GM12878 (cell line): Measurements from ENCODE around the gene GPSM3. TPM values are rescaled to one million over a fixed set of nuclear protein-coding genes. Genes with fewer than 3 reads are reported as not detected.

Experiments
- ATAC-seq: fragments of 200-7000 bp; cut with Tn5 transposase; 3 replicates; pipeline ENCODE4 v1.9.1; 2020; ENCODE audit warnings: mild to moderate bottlenecking, moderate library complexity
- BruUV-seq: library from RNA; stranded (reverse); fragments of 400-500 nt; replicated peaks from 2 replicates; lab custom pipeline; 2021; lab: Mats Ljungman, UMichigan
- CTCF ChIA-PET: fragments of 300-600 bp; sonication (Branson Sonifier 250); formaldehyde crosslinking; extraction: SDS; loops from one replicate; lab custom pipeline; 2021; ENCODE audit warnings: inconsistent platforms; lab: Yijun Ruan, JAX
- POLR2A ChIA-PET: fragments of 350-600 bp; formaldehyde crosslinking; extraction: SDS; loops from one replicate; lab custom pipeline; 2021; ENCODE audit warnings: inconsistent platforms; lab: Charles Lee
- RAD21 ChIA-PET: fragments of 300-600 bp; sonication (Branson Sonifier 250); formaldehyde crosslinking; loops from one replicate; lab custom pipeline; 2023; ENCODE audit warnings: antibody characterized with exemption; ENCODE audit not compliant: unreplicated experiment; lab: Charles Lee
- SMC1A ChIA-PET: fragments of 300-600 bp; sonication (Branson Sonifier 250); formaldehyde crosslinking; loops from one replicate; lab custom pipeline; 2023; ENCODE audit not compliant: unreplicated experiment, uncharacterized antibody; lab: Charles Lee
- DNase-seq: peaks from one replicate; pipeline ENCODE4 v3.0.0-alpha.2; 2011; ENCODE audit warnings: low read depth, low spot score
- FAIRE-seq: peaks from 3 replicates; lab custom pipeline; 2011; peaks lifted over from hg19 to GRCh38; lab: Jason Lieb, UNC
- H2AFZ ChIP-seq: 2 replicates; pipeline ENCODE4 v1.6.0; 2011; ENCODE audit warnings: low read depth, low read length, control low read depth; ENCODE audit not compliant: control insufficient read depth
- H3K27ac ChIP-seq: 2 replicates; pipeline ENCODE4 v1.5.1; 2011; ENCODE audit warnings: control low read depth; ENCODE audit not compliant: control insufficient read depth, insufficient read depth
- H3K27me3 ChIP-seq, 2 experiments: replicated peaks in 1 of 2; 2 replicates each; pipeline versions ENCODE4 v1.6.0 to v1.6.1; 2011; ENCODE audit warnings: low read length in 1 of 2; ENCODE audit not compliant: control insufficient read depth in 2 of 2, insufficient read depth in 2 of 2
- H3K36me3 ChIP-seq, 2 experiments: 2 replicates each; pipeline ENCODE4 v1.5.1; 2011; ENCODE audit warnings: low read length in 1 of 2; ENCODE audit not compliant: control insufficient read depth in 2 of 2, insufficient read depth in 2 of 2
- H3K4me1 ChIP-seq: 2 replicates; pipeline ENCODE4 v1.6.1; 2011; ENCODE audit warnings: mild to moderate bottlenecking, low read length, moderate library complexity, mixed read lengths; ENCODE audit not compliant: control insufficient read depth, insufficient read depth
- H3K4me2 ChIP-seq: 2 replicates; pipeline ENCODE4 v1.6.0; 2011; ENCODE audit warnings: control low read depth; ENCODE audit not compliant: control insufficient read depth, insufficient read depth
- H3K4me3 ChIP-seq: fragments of 200-600 bp; sonication (generic); 2 replicates; pipeline ENCODE4 v1.5.1; 2016
- H3K79me2 ChIP-seq: 2 replicates; pipeline ENCODE4 v1.6.0; 2011; ENCODE audit warnings: low read length; ENCODE audit not compliant: control insufficient read depth, insufficient read depth
- H3K9ac ChIP-seq: 2 replicates; pipeline ENCODE4 v1.8.0; 2011; ENCODE audit warnings: low read length, control low read depth, mixed read lengths; ENCODE audit not compliant: control insufficient read depth, insufficient read depth
- H3K9me3 ChIP-seq: replicated peaks from 3 replicates; pipeline ENCODE4 v1.5.1; 2011; ENCODE audit warnings: mild to moderate bottlenecking, low read length; ENCODE audit not compliant: control insufficient read depth, insufficient read depth
- H4K20me1 ChIP-seq: 2 replicates; pipeline ENCODE4 v1.6.0; 2011; ENCODE audit not compliant: control insufficient read depth, insufficient read depth
- CBFB ChIP-seq: IDR thresholded peaks from 2 replicates; pipeline ENCODE4 v1.6.1; 2016; ENCODE audit warnings: antibody characterized with exemption, low read depth
- CREB1 ChIP-seq: IDR thresholded peaks from 2 replicates; pipeline ENCODE4 v1.6.1; 2012; ENCODE audit warnings: low read depth, mild to moderate bottlenecking, inconsistent platforms
- EGR1 ChIP-seq, 2 experiments: IDR thresholded peaks; 1 replicate in 1 of 2; 2 replicates in 1 of 2; pipeline ENCODE4 v1.6.1; 2011 to 2012; ENCODE audit warnings: low read depth in 2 of 2, low read length in 2 of 2, borderline replicate concordance in 1 of 2, mild to moderate bottlenecking in 1 of 2, moderate library complexity in 1 of 2
- GABPA ChIP-seq: IDR thresholded peaks from 2 replicates; pipeline ENCODE4 v1.6.1; 2014; ENCODE audit warnings: antibody characterized with exemption, low read depth, mild to moderate bottlenecking, inconsistent platforms
- HCFC1 ChIP-seq: fragments of 150-350 bp; IDR thresholded peaks from 2 replicates; pipeline ENCODE4 v1.6.1; 2014; ENCODE audit warnings: low read length
- MTA2 ChIP-seq: fragments of 450-650 bp; IDR thresholded peaks from 2 replicates; pipeline ENCODE4 v1.6.1; 2016; ENCODE audit warnings: low read depth, mild to moderate bottlenecking, moderate library complexity
- NFYB ChIP-seq: IDR thresholded peaks from 2 replicates; pipeline ENCODE4 v1.6.1; 2011; ENCODE audit warnings: low read depth, mild to moderate bottlenecking, low read length, improper control_type of control experiment, moderate library complexity; ENCODE audit not compliant: insufficient read depth
- NR2C1 ChIP-seq: fragments of 450-650 bp; IDR thresholded peaks from 2 replicates; pipeline ENCODE4 v1.6.1; 2017; ENCODE audit warnings: antibody characterized with exemption, mild to moderate bottlenecking, moderate library complexity
- NRF1 ChIP-seq: conservative IDR thresholded peaks from 2 replicates; pipeline ENCODE4 v1.6.1; 2011; ENCODE audit warnings: mild to moderate bottlenecking, low read depth, low read length, improper control_type of control experiment
- PAX5 ChIP-seq: IDR thresholded peaks from 2 replicates; pipeline ENCODE4 v1.6.1; 2011; ENCODE audit warnings: low read depth, low read length, borderline replicate concordance
- POU2F2 ChIP-seq: IDR thresholded peaks from 3 replicates; pipeline ENCODE4 v1.6.1; 2011; ENCODE audit warnings: low read depth, mild to moderate bottlenecking, low read length, borderline replicate concordance
- SPI1 ChIP-seq: IDR thresholded peaks from 2 replicates; pipeline ENCODE4 v1.6.1; 2011; ENCODE audit warnings: low read depth, mild to moderate bottlenecking, low read length, moderate library complexity, borderline replicate concordance; ENCODE audit not compliant: insufficient read depth
- TCF12 ChIP-seq: IDR thresholded peaks from 2 replicates; pipeline ENCODE4 v1.6.1; 2011; ENCODE audit warnings: low read depth, mild to moderate bottlenecking, low read length
- WGBS: methylation state at CpG from one replicate; pipeline ENCODE4 v1.1.6; 2016; ENCODE audit warnings: low lambda C conversion rate; ENCODE audit not compliant: insufficient replicate concordance, insufficient coverage; ENCODE audit errors: missing lambda C conversion rate; 5-methylcytosine and 5-hydroxymethylcytosine counted together
- in situ Hi-C: fragments of 300-500 bp; cut with MboI; formaldehyde crosslinking; loops from 9 replicates; pipeline ENCODE4 v1.14.3; 2018; ENCODE audit warnings: mixed read lengths
- intact Hi-C: fragments of 100-400 bp; cut with micrococcal nuclease; formaldehyde crosslinking; loops from one replicate; pipeline ENCODE4 v1.14.2; 2022; ENCODE audit not compliant: unreplicated experiment
- polyA plus RNA-seq, 11 experiments: library from polyadenylated mRNA; depleted of rRNA in 4 of 11; unstranded in 6 of 11; stranded (reverse) in 5 of 11; fragments of >200 nt; fragmentation: Nextera tagmentation in 4 of 11; fragmentation: Illumina TruSeq in 1 of 11; extraction: Ambion mirVana in 4 of 11; extraction: Trizol in 1 of 11; gene quantifications; 1 replicate in 1 of 11; 2 replicates in 10 of 11; pipeline versions ENCODE4 v1.2.1 to v1.2.3, GENCODE V29; 2011 to 2016; ENCODE audit warnings: inconsistent platforms in 2 of 11, missing spikeins in 2 of 11, low read depth in 1 of 11
- total RNA-seq, 4 experiments: library from RNA; depleted of rRNA in 3 of 4; stranded (reverse); fragments of >200 nt in 3 of 4; fragmentation: Illumina TruSeq in 1 of 4; extraction: Trizol in 1 of 4; gene quantifications; 2 replicates each; pipeline versions ENCODE4 v1.2.1 to v1.2.3, GENCODE V29; 2013 to 2021
- TF ChIP-seq, protein P1 (sequence below), 3 experiments: IDR thresholded peaks in 2 of 3; conservative IDR thresholded peaks in 1 of 3; 2 replicates each; pipeline ENCODE4 v1.5.1; 2011; ENCODE audit warnings: low read depth in 3 of 3, low read length in 3 of 3, mild to moderate bottlenecking in 3 of 3, control low read depth in 2 of 3, moderate library complexity in 2 of 3, inconsistent platforms in 1 of 3, mixed read lengths in 1 of 3; ENCODE audit not compliant: control insufficient read depth in 2 of 3, insufficient read depth in 1 of 3; ENCODE audit errors: extremely low read depth in 1 of 3
- TF ChIP-seq, protein P2 (sequence below): IDR thresholded peaks from 2 replicates; pipeline ENCODE4 v1.6.1; 2012; ENCODE audit warnings: low read depth, low read length, improper control_type of control experiment
- TF ChIP-seq, protein P3 (sequence below): IDR thresholded peaks from 2 replicates; pipeline ENCODE4 v1.6.1; 2012; ENCODE audit warnings: low read depth, low read length, improper control_type of control experiment

Gene GPSM3
- total and polyA plus RNA-seq, 10 of the 15 experiments (the other 5 are each of a cell fraction or from before 2014, with no cell fraction given): 22.0 to 137 (median 113) TPM

DNA sequence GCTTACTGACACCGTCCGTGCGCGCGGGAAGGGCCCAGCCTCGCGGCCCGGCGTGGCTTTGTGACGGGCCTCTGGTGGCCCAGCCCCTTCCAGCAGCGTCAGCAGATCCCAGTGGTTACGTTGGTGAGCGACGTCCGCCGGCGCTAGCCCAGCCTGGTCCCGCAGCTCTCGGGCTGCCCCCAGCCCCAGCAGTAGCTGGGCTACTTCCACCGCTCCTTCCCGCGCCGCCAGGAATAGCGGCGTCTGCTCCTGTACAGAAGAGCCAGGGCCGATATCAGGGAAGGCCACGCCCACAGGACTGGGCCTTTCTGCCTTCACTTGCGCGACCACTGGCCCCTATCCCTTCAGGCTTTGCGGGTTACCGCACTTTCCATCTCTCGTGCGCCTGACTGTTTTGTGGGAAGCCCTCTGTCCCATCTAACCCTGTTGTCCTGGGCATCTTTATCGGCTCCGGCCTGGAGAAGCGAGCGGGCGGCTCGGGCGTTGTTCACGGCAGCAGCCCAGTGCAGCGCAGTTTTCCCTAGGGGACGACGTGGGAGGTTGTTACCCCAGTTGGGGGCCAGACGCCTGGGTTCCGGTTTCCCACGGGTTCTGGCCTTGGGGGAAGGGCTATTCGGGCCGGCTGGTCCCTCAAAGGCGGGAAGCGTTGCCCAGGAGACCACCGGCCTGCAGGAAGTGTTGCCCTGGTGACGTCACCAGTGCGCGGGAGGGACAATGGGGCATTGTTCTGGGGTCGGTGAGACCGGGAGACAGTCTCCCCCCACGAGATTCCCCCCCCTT lies 3.6 kb upstream of the GPSM3 start (continued):
- TF ChIP-seq POU2F2: peak; percentile 75; the same call in 2 of the 3 replicates
- TF ChIP-seq HCFC1: peak; percentile 63
- peak; percentile 93; the same call in 1 of the 2 replicates for TF ChIP-seq CBFB
- peak; percentile 52; the same call in 1 of the 2 replicates for TF ChIP-seq SPI1
- TF ChIP-seq NRF1: no peak
- no peak for TF ChIP-seq CREB1
- TF ChIP-seq MTA2: peak; percentile 60; the same call in 1 of the 2 replicates
- TF ChIP-seq, all 136 proteins: peak for 69

DNA sequence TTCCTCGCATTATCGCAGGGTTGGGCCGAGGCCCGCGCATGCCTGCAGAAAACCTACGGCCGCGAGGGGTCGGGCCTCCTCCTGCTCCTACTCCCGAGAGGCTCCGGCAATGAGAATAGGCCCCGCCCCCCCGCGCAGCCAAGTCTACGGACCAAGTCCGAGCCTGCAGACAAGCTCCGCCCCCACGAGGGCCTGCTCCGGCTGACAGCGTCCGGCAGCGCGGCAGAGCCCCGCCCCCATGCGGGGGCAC lies 3.1 kb upstream of the GPSM3 start:
- Histone ChIP-seq H3K27ac (no peak overlapping the region; the same call in 1 of the 2 replicates), H3K4me3 (no peak overlapping the region), H3K27me3 (no peaks in the 10 kb centered on the region), H3K79me2 (peaks cover 30% of the 10 kb centered on the region), H3K4me1 (peaks cover 26% of the 10 kb centered on the region), H3K9ac (peak overlapping the region; percentile 100), H2AFZ (no peak overlapping the region), H3K9me3 (no peaks in the 10 kb centered on the region), H3K4me2 (peak overlapping the region; percentile 93; the same call in 1 of the 2 replicates), H4K20me1 (no peaks in the 10 kb centered on the region), H3K36me3 (no peaks in the 10 kb centered on the region; a peak in 1 of 4 replicates)
- DNase-seq: peak; percentile 97
- intact Hi-C loops (loop anchor here (1.0 to 5.0 kb wide), 2 partner anchors 42 to 76 kb away; no protein-coding TSS in a partner anchor), in situ Hi-C loops (no loop called here)
- POLR2A ChIA-PET: interaction anchor here (0.6 to 2.6 kb wide), 23 partner anchors 11 to 1351 kb away, joined by 3 to 51 read pairs (median 3); partner anchors contain the start of genes AGPAT1, ATF6B, EGFL8 and FKBPL
- no TSS peak for BruUV-seq
- peak; percentile 85 for ATAC-seq
- CTCF ChIA-PET: interaction anchor here (0.6 to 4.2 kb wide), 20 partner anchors 8 to 643 kb away, joined by 3 to 35 read pairs (median 4); partner anchors contain the start of genes AGPAT1, ATF6B, EGFL8 and FKBPL
- SMC1A ChIA-PET: interaction anchor here (0.6 to 1.9 kb wide), 11 partner anchors 8 to 236 kb away, joined by 3 to 17 read pairs (median 3); partner anchors contain the start of genes AGPAT1, ATF6B, FKBPL and NELFE
- under 1% methylated on average over 19 of the region's 25 CpGs for WGBS
- FAIRE-seq: peak; percentile 94
- RAD21 ChIA-PET: interaction anchor here (0.6 to 1.8 kb wide), 21 partner anchors 13 to 658 kb away, joined by 3 to 17 read pairs (median 4); partner anchors contain the start of genes AGPAT1, ATF6B, CLIC1 and DXO
- TF ChIP-seq NR2C1 (no peak), EGR1 (IDR thresholded peaks at IDR 0.05; ENCODE audit: borderline replicate concordance in 1 of 2, low read depth in 2 of 2, low read length in 2 of 2) (peak in 1 of 2 experiments; percentile 98; a peak in 2 of 3 replicates), TCF12 (0 out of 2 replicates have a peak, but pooled peaks have one; percentile 42), NFYB (peak; percentile 78), GABPA (no peak), NRF1 (peak; percentile 90), PAX5 (peak; percentile 42; the same call in 1 of the 2 replicates)
- TF ChIP-seq, protein P1, sequence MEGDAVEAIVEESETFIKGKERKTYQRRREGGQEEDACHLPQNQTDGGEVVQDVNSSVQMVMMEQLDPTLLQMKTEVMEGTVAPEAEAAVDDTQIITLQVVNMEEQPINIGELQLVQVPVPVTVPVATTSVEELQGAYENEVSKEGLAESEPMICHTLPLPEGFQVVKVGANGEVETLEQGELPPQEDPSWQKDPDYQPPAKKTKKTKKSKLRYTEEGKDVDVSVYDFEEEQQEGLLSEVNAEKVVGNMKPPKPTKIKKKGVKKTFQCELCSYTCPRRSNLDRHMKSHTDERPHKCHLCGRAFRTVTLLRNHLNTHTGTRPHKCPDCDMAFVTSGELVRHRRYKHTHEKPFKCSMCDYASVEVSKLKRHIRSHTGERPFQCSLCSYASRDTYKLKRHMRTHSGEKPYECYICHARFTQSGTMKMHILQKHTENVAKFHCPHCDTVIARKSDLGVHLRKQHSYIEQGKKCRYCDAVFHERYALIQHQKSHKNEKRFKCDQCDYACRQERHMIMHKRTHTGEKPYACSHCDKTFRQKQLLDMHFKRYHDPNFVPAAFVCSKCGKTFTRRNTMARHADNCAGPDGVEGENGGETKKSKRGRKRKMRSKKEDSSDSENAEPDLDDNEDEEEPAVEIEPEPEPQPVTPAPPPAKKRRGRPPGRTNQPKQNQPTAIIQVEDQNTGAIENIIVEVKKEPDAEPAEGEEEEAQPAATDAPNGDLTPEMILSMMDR (IDR thresholded peaks at IDR 0.05 in 2 of 3, conservative IDR thresholded peaks at IDR 0.05 in 1 of 3; ENCODE audit: control insufficient read depth in 2 of 3, extremely low read depth in 1 of 3, insufficient read depth in 1 of 3, low read depth in 3 of 3, low read length in 3 of 3): peak; percentile 13 to 34 (median 31); a peak in 4 of 6 replicates
- TF ChIP-seq, protein P2, sequence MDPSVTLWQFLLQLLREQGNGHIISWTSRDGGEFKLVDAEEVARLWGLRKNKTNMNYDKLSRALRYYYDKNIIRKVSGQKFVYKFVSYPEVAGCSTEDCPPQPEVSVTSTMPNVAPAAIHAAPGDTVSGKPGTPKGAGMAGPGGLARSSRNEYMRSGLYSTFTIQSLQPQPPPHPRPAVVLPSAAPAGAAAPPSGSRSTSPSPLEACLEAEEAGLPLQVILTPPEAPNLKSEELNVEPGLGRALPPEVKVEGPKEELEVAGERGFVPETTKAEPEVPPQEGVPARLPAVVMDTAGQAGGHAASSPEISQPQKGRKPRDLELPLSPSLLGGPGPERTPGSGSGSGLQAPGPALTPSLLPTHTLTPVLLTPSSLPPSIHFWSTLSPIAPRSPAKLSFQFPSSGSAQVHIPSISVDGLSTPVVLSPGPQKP: peak; percentile 20; the same call in 1 of the 2 replicates
- TF ChIP-seq, protein P3, sequence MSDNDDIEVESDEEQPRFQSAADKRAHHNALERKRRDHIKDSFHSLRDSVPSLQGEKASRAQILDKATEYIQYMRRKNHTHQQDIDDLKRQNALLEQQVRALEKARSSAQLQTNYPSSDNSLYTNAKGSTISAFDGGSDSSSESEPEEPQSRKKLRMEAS: 0 out of 2 replicates have a peak, but pooled peaks have one; percentile 85
